GM12878 (cell line): ENCODE measurements around the gene MYLIP.

Experiments
- CTCF ChIP-seq, 3 experiments: IDR thresholded peaks in 2 of 3; conservative IDR thresholded peaks in 1 of 3; 2 replicates each; pipeline ENCODE4 v1.5.1; 2011; ENCODE audit warnings: low read depth in 3 of 3, low read length in 3 of 3, mild to moderate bottlenecking in 3 of 3, control low read depth in 2 of 3, moderate library complexity in 2 of 3, inconsistent platforms in 1 of 3, mixed read lengths in 1 of 3; ENCODE audit not compliant: control insufficient read depth in 2 of 3, insufficient read depth in 1 of 3; ENCODE audit errors: extremely low read depth in 1 of 3
- PRDM15 ChIP-seq: fragments of 450-650 bp; formaldehyde crosslinking; IDR thresholded peaks from 2 replicates; pipeline ENCODE4 v1.4.0; 2020; ENCODE audit warnings: mild to moderate bottlenecking, moderate library complexity
- REST ChIP-seq: IDR thresholded peaks from 2 replicates; pipeline ENCODE4 v1.6.1; 2012; ENCODE audit warnings: mild to moderate bottlenecking, low read depth, low read length
- SIN3A ChIP-seq: IDR thresholded peaks from 2 replicates; pipeline ENCODE4 v1.6.1; 2012; ENCODE audit warnings: low read depth, low read length, improper control_type of control experiment
- SREBF2 ChIP-seq: IDR thresholded peaks from 2 replicates; pipeline ENCODE4 v1.6.1; 2012; ENCODE audit warnings: mild to moderate bottlenecking, low read length

- TF ChIP-seq PRDM15 (CRISPR knock-in tag) (no peak), SIN3A (no peak), REST (no peak), SREBF2 (no peak), CTCF (IDR thresholded peaks at IDR 0.05 in 2 of 3, conservative IDR thresholded peaks at IDR 0.05 in 1 of 3; ENCODE audit: control insufficient read depth in 2 of 3, extremely low read depth in 1 of 3, insufficient read depth in 1 of 3, low read depth in 3 of 3, low read length in 3 of 3) (no peak)
Observed at GRCh38 chr6:16158943-16159557, 30.2 kb downstream of the MYLIP start.
